ENCODE measurements around the gene DROSHA. TPM values are rescaled to one million over a fixed set of nuclear protein-coding genes. Genes with fewer than 3 reads are reported as not detected.

DROSHA gene
- total and polyA plus RNA-seq, 2 of the 8 experiments (the other 6 are each of a cell fraction or from before 2014, with no cell fraction given), result 65.9 to 122 TPM

DNA sequence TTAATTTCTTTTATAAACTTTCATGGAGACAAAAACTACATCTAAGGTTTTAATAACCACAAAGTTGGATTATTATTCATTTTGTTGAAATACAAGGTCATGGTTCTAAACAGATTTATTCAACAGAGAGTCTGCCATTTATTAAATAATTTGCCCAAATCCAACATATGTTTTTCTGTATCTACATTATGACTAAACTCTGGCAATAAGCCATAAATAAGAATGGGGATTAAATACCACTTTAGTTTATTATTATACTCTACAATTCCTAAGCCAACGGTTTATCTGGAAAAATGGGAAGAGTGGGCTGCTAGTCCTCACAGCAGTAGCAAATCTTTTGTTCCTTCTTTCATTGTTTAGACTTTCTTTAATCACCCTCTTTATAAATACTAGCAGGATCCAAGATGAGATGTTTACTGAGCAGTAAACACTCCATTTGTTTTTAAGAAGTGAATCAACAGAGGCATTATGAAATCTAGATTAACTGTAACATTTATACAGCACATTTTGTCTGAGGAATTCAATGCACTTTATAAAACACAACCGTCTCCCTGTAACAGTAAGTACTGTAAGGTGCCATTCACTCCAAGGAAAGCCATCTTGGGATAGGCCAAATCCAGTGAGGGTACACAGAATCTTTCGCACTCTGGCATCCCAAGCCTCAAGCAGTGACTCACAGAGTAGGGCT, 89.7 kb downstream of the DROSHA start:
- ChIA-PET CTCF (ENCODE audit: partially characterized antibody) (no interaction called here), POLR2A (ENCODE audit: partially characterized antibody) (no interaction called here)
- Histone ChIP-seq H3K27ac (ENCODE audit: low read depth, low read length) (no peak overlapping the region), H4K20me1 (replicated peaks in 1 of 2; ENCODE audit: control insufficient read depth in 1 of 2, insufficient read depth in 2 of 2, low read length in 2 of 2) (no peaks in the 10 kb centered on the region), H2BK5ac (ENCODE audit: low read depth, low read length) (no peak overlapping the region), H3K56ac (replicated peaks; ENCODE audit: insufficient read length, low read depth, low read length) (no peak overlapping the region), H3K18ac (ENCODE audit: extremely low read depth, low read length) (no peak overlapping the region), H2AFZ (ENCODE audit: low read length) (no peak overlapping the region), H3K23me2 (ENCODE audit: low read depth, low read length) (no peaks in the 10 kb centered on the region), H3K14ac (ENCODE audit: insufficient read length) (no peak overlapping the region), H3K27me3 (replicated peaks in 1 of 4; ENCODE audit: control insufficient read depth in 3 of 4, extremely low read depth in 1 of 4, insufficient read depth in 3 of 4, low read length in 3 of 4) (no peaks in the 10 kb centered on the region), H3K23ac (ENCODE audit: insufficient read length) (no peak overlapping the region), H3K4me2 (ENCODE audit: insufficient read depth in 1 of 2, low read depth in 2 of 2, low read length in 2 of 2) (no peak overlapping the region), H4K5ac (ENCODE audit: insufficient read length, low read depth, low read length) (no peak overlapping the region), H3K4me1 (replicated peaks in 1 of 4; ENCODE audit: control insufficient read depth in 3 of 4, insufficient read depth in 4 of 4, low read length in 3 of 4) (no peaks in the 10 kb centered on the region), H3K9ac (replicated peaks in 1 of 4; ENCODE audit: extremely low read depth in 1 of 4, low read depth in 3 of 4, low read length in 3 of 4) (no peak overlapping the region), H2BK120ac (replicated peaks; ENCODE audit: low read depth, low read length) (no peak overlapping the region), H3K79me2 (ENCODE audit: control insufficient read depth in 1 of 2, insufficient read depth in 2 of 2, low read length in 2 of 2) (no peaks in the 10 kb centered on the region; a peak in 1 of 4 replicates), H4K8ac (ENCODE audit: extremely low read depth, insufficient read depth, low read length) (no peak overlapping the region), H2BK20ac (ENCODE audit: low read length) (no peak overlapping the region), H2BK12ac (ENCODE audit: low read depth, low read length) (no peak overlapping the region), H3K79me1 (ENCODE audit: low read depth, low read length) (no peaks in the 10 kb centered on the region), H3K4me3 (ENCODE audit: extremely low read depth in 1 of 4, insufficient read depth in 2 of 4, low read depth in 3 of 4, low read length in 4 of 4) (no peak overlapping the region), H3K9me3 (ENCODE audit: insufficient read depth in 2 of 2, low read depth in 1 of 2, low read length in 1 of 2) (no peaks in the 10 kb centered on the region), H2AK5ac (ENCODE audit: low read depth, low read length) (no peak overlapping the region), H3K4ac (replicated peaks; ENCODE audit: insufficient read length, low read depth, low read length) (no peak overlapping the region), H3K36me3 (ENCODE audit: control insufficient read depth in 2 of 4, insufficient read depth in 4 of 4, low read length in 3 of 4) (peaks cover 0 to 7% (median 3%) of the 10 kb centered on the region in 4 experiments; a peak in 4 of 8 replicates), H2BK15ac (ENCODE audit: low read length) (no peak overlapping the region), H4K91ac (replicated peaks; ENCODE audit: insufficient read length, low read length) (no peak overlapping the region)
- no peak for FAIRE-seq
- 90% methylated on average over 3 of the region's 3 CpGs; no CpG with 5 or more reads in 1 of the 2 experiments for WGBS, 2 experiments (ENCODE audit: extremely low coverage in 1 of 2, insufficient coverage in 1 of 2, insufficient read length in 1 of 2, insufficient replicate concordance in 2 of 2, low coverage in 1 of 2, low lambda C conversion rate in 2 of 2, missing lambda C conversion rate in 1 of 2)
- no peak for DNase-seq (ENCODE audit: low read depth in 1 of 2, low spot score in 2 of 2)
- TF ChIP-seq, protein P1, sequence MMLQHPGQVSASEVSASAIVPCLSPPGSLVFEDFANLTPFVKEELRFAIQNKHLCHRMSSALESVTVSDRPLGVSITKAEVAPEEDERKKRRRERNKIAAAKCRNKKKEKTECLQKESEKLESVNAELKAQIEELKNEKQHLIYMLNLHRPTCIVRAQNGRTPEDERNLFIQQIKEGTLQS (IDR thresholded peaks at IDR 0.05; ENCODE audit: insufficient read depth, low read depth, low read length), result no peak
- no peak for TF ChIP-seq HDAC6 (IDR thresholded peaks at IDR 0.05; ENCODE audit: low read depth, low read length)
- TF ChIP-seq CHD2 (IDR thresholded peaks at IDR 0.05; ENCODE audit: low read length), result no peak
- TF ChIP-seq EZH2 (IDR thresholded peaks at IDR 0.05; ENCODE audit: low read depth, low read length, severe bottlenecking), result no peak
- no peak for TF ChIP-seq YY1 (IDR thresholded peaks at IDR 0.05; ENCODE audit: low read depth, low read length)
- no peak for TF ChIP-seq RXRA (IDR thresholded peaks at IDR 0.05; ENCODE audit: insufficient read depth, low read depth, low read length)

Measured in H1 (cell line).